Gastrocnemius medialis (tissue), 4 donors: Measurements from ENCODE around the gene UPK3A.
"Not testable (repeated sequence)": the region's sequence is repeated elsewhere in the genome, so short reads cannot be mapped to it uniquely, and the experiment has no call there.

Experiments used
- CTCF ChIP-seq, 5 experiments: fragments of 450-650 bp in 3 of 5; fragments of 200-600 bp in 2 of 5; sonication (generic) in 2 of 5; IDR thresholded peaks in 4 of 5; conservative IDR thresholded peaks in 1 of 5; 1 replicate in 4 of 5; 2 replicates in 1 of 5; pipeline ENCODE4 v1.5.1; 2016 to 2019; ENCODE audit warnings: antibody characterized with exemption in 5 of 5, mild to moderate bottlenecking in 3 of 5, moderate library complexity in 3 of 5
- POLR2A ChIP-seq, 2 donors: fragments of 450-650 bp; IDR thresholded peaks; one replicate each; pipeline ENCODE4 v1.6.1; 2017; ENCODE audit warnings: antibody characterized with exemption in 2 of 2, mild to moderate bottlenecking in 2 of 2, moderate library complexity in 2 of 2

DNA sequence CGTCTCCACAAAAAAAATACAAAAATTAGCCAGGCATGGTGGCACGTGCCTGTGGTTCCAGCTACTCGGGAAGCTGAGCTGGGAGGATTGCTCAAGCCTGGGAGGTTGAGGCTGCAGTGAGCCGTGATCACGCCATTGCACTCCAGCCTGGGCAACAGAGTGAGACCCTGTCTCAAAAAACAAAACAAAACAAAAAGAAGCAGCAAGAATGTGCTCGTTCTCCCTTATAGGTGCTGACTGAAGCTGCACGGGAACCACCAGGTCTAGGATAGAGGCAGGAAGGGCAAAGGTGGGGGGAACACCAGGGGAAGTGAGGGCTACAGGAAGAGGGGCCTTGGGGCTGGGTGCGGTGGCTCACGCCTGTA, 24.4 kb upstream of the UPK3A start:
- TF ChIP-seq CTCF (IDR thresholded peaks at IDR 0.05 in 4 of 5, conservative IDR thresholded peaks at IDR 0.05 in 1 of 5); POLR2A (IDR thresholded peaks at IDR 0.05): not testable (repeated sequence)
